ENCODE measurements around the gene JMY.

Gene JMY

GRCh38 chr5:79318935-79319614, 83.1 kb downstream of the JMY start:
- H3K27ac ChIP-seq = no peak overlapping the region
- no peak for TF ChIP-seq ZFX (IDR thresholded peaks at IDR 0.05)
- TF ChIP-seq CTCF (conservative IDR thresholded peaks at IDR 0.05) = no peak

GRCh38 chr5:79329453-79329852, 93.5 kb downstream of the JMY start:
- no peak overlapping the region for H3K27ac ChIP-seq
- TF ChIP-seq CTCF (conservative IDR thresholded peaks at IDR 0.05) (no peak), ZFX (IDR thresholded peaks at IDR 0.05) (no peak)

- no peak overlapping the region for H3K27ac ChIP-seq
- TF ChIP-seq CTCF (conservative IDR thresholded peaks at IDR 0.05) = no peak
- TF ChIP-seq ZFX (IDR thresholded peaks at IDR 0.05) = no peak
These were observed 94.1 kb downstream of the JMY start for GRCh38 chr5:79330071-79330470.

DNA sequence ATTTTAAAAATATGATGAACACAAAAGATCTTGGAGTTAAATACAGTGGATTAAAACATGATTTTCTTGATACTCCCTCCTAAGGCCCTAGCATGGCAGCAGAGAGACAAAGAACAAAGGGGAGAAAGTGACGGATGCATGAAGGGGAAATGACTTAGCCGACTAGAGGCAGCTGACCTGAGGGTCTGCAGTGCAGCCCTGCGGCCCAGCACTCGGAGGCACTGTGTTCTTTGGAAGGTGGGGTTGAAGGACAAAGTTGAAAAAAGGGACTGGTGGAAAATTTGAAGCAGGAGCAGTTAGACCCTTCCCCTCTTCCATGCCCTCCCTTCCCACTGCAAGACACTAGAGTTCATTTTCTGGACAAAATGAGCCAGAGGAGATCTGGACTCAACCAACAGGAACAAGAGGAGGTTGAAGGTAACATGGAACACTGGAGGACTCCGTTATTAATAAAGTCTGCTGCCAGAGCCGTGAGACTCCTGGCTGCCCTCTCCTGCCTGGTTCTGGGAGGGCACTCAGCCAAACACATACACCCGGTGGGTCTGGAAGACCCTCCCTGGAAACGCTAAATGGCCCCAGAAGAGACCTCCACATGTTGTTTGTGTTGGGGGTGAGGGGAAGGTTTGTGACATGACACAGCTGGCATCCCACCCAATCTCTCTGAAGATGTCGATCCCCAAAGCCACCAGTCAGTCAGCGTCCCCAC, 98.1 kb downstream of the JMY start:
- TF ChIP-seq CTCF (conservative IDR thresholded peaks at IDR 0.05) = no peak
- no peak for TF ChIP-seq ZFX (IDR thresholded peaks at IDR 0.05)
- no peak overlapping the region for H3K27ac ChIP-seq

DNA sequence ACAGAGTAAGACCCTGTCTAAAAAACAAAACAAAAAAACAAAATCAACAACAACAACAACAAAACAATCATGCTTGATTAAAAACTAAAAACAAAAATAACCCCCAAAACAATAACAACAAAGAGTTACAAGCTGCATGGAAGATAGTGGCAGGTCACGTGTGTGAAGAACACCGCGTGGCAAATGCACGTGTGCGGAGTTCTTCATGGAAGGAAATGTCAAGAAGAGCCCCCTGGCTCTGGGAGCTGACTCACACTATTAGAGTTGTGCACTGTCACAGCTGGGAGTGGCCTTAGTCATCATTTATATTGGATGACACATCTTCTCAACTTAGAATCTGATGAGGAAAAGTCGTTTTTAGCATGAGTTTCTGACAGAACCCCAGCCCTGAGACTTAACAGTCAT, 110.5 kb downstream of the JMY start:
- TF ChIP-seq ZFX (IDR thresholded peaks at IDR 0.05) (no peak), CTCF (conservative IDR thresholded peaks at IDR 0.05) (no peak)
- H3K27ac ChIP-seq = no peak overlapping the region

DNA sequence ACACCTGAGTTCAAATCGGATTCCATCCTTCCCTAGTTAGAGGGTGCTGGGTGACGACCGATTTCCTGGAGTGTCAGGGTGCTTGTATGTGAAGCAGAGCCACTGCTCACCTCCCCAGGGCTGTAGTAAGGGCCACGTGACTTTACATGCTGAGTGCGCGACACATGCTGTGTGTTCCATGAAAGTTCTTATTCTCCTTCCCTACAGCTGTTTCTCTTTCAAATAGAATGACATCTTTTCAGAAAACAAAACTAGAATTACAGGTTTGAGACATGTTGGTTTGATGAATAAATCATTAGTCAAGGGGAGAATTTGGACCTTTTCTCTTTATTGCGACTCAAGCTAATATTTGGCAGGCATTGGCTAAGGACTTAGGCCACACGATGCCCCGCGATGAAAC, 113.1 kb downstream of the JMY start:
- TF ChIP-seq CTCF (conservative IDR thresholded peaks at IDR 0.05) = no peak
- TF ChIP-seq ZFX (IDR thresholded peaks at IDR 0.05) = no peak
- H3K27ac ChIP-seq = no peak overlapping the region

GRCh38 chr5:79349881-79350280, 114.0 kb downstream of the JMY start:
- H3K27ac ChIP-seq = no peak overlapping the region
- TF ChIP-seq ZFX (IDR thresholded peaks at IDR 0.05) = no peak

DNA sequence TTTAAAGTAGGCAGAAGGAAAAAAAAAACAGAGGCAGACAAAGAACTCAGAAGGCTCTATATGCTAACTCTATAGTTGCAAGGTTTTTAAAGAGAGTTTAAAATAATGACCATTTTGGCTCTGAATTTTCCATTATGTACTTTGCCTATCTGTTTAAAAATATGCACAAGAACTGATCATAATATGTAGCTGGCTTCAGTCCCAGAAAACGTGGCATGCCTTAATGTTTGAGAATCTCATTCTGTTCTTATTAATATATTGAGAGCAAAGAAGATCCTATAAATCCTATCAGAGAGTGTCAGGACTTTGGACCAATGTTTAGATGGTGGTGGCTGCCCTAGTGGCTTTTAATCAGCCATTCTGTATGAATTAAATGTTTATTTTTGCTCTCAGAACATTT, 121.5 kb downstream of the JMY start:
- no peak; the same call in 1 of the 2 replicates for TF ChIP-seq CTCF (conservative IDR thresholded peaks at IDR 0.05)
- TF ChIP-seq ZFX (IDR thresholded peaks at IDR 0.05) = no peak
- no peak overlapping the region for H3K27ac ChIP-seq
